Fibroblast of skin of abdomen (primary cell): ENCODE data around the gene ZNF783.

Experiments used
- DNase-seq: peaks from one replicate; pipeline ENCODE4 v3.0.0-alpha.2; 2013

ZNF783 gene

GRCh38 chr7:149334219-149334618 is 72.2 kb downstream of the ZNF783 start:
- no peak for DNase-seq
